T-cell (primary cell): ENCODE data around the gene SAT2. TPM values are rescaled to one million over a fixed set of nuclear protein-coding genes. Genes with fewer than 3 reads are reported as not detected.

ENCODE experiments used
- ATAC-seq, 4 experiments: fragments of 200-7000 bp in 3 of 4; fragments of 150-1000 bp in 1 of 4; cut with Tn5 transposase; replicated peaks in 1 of 4; 1 replicate in 3 of 4; 2 replicates in 1 of 4; pipeline ENCODE4 v1.10.0; 2021; ENCODE audit warnings: moderate library complexity in 3 of 4, mild to moderate bottlenecking in 2 of 4, moderate number of reproducible peaks in 1 of 4
- CTCF ChIA-PET, 2 donors: fragments of 300-600 bp; sonication (Branson Sonifier 250); formaldehyde crosslinking; loops; one replicate each; lab custom pipeline; 2022; ENCODE audit warnings: antibody characterized with exemption in 2 of 2; lab: Charles Lee
- POLR2A ChIA-PET, 2 donors: fragments of 300-600 bp; sonication (Branson Sonifier 250); formaldehyde crosslinking; loops; one replicate each; lab custom pipeline; 2022; ENCODE audit warnings: antibody characterized with exemption in 2 of 2; lab: Charles Lee
- DNase-seq, 35 experiments: peaks; one replicate each; pipeline versions ENCODE4 v3.0.0 to v3.0.0-alpha.2; 2013 to 2023
- H3K27ac ChIP-seq: one replicate; pipeline ENCODE4 v1.5.1; 2013; ENCODE audit warnings: low read length
- H3K27me3 ChIP-seq, 2 experiments: replicated peaks in 1 of 2; 1 replicate in 1 of 2; 2 replicates in 1 of 2; pipeline versions ENCODE4 v1.6.1 to v1.7.0; 2013; ENCODE audit warnings: low read length in 1 of 2, mixed read lengths in 1 of 2; ENCODE audit not compliant: control insufficient read depth in 2 of 2, insufficient read depth in 2 of 2; ENCODE audit errors: extremely low read depth in 1 of 2
- H3K36me3 ChIP-seq, 2 donors: 1 replicate in 1 of 2; 2 replicates in 1 of 2; pipeline versions ENCODE4 v1.6.1 to v1.7.0; 2013; ENCODE audit warnings: low read length in 1 of 2; ENCODE audit not compliant: control insufficient read depth in 2 of 2, insufficient read depth in 1 of 2; ENCODE audit errors: extremely low read depth in 1 of 2
- H3K4me1 ChIP-seq, 2 experiments: 1 replicate in 1 of 2; 2 replicates in 1 of 2; pipeline versions ENCODE4 v1.6.1 to v1.7.0; 2013; ENCODE audit warnings: low read length in 2 of 2, mixed read lengths in 1 of 2; ENCODE audit not compliant: insufficient read depth in 2 of 2, control insufficient read depth in 1 of 2; ENCODE audit errors: extremely low read depth in 1 of 2
- H3K4me3 ChIP-seq, 2 donors: 1 replicate in 1 of 2; 2 replicates in 1 of 2; pipeline versions ENCODE4 v1.5.1 to v1.7.0; 2013; ENCODE audit warnings: mild to moderate bottlenecking in 2 of 2, low read length in 1 of 2, moderate library complexity in 1 of 2; ENCODE audit not compliant: control insufficient read depth in 1 of 2; ENCODE audit errors: extremely low read depth in 1 of 2
- H3K9me3 ChIP-seq: 2 replicates; pipeline ENCODE4 v1.7.0; 2013
- H3K27ac Mint-ChIP-seq, 2 donors: one replicate each; pipeline ENCODE4 v1.8.0; 2020 to 2021; ENCODE audit warnings: mild to moderate bottlenecking in 2 of 2, mixed read lengths in 2 of 2
- H3K27me3 Mint-ChIP-seq, 2 donors: one replicate each; pipeline ENCODE4 v1.8.0; 2021 to 2022; ENCODE audit warnings: mixed read lengths in 2 of 2
- H3K36me3 Mint-ChIP-seq: one replicate; pipeline ENCODE4 v1.8.0; 2021; ENCODE audit warnings: mixed read lengths
- H3K4me1 Mint-ChIP-seq, 3 donors: one replicate each; pipeline ENCODE4 v1.8.0; 2020 to 2022; ENCODE audit warnings: mixed read lengths in 3 of 3, mild to moderate bottlenecking in 1 of 3
- H3K4me3 Mint-ChIP-seq, 3 donors: one replicate each; pipeline ENCODE4 v1.8.0; 2020 to 2022; ENCODE audit warnings: mild to moderate bottlenecking in 3 of 3, mixed read lengths in 3 of 3, moderate library complexity in 3 of 3
- H3K9me3 Mint-ChIP-seq, 3 donors: one replicate each; pipeline ENCODE4 v1.8.0; 2020 to 2022; ENCODE audit warnings: mixed read lengths in 3 of 3
- WGBS: methylation state at CpG from one replicate; pipeline ENCODE4 v1.1.5; 2013; ENCODE audit warnings: missing lambda C conversion rate; ENCODE audit not compliant: insufficient coverage; 5-methylcytosine and 5-hydroxymethylcytosine counted together
- total RNA-seq, 35 experiments: library from RNA in 6 of 35; stranded (reverse) in 6 of 35; fragments of 120-200 nt in 1 of 35; gene quantifications; one replicate each; pipeline versions ENCODE4 v1.2.1 to v1.2.4 and lab custom pipeline; 2013 to 2026

Gene SAT2
- total RNA-seq, 5 donors from 2014 or later (not counting 1 experiment from before 2014, with no cell fraction given) = 53.2 to 68.8 (median 58.5) TPM

DNA sequence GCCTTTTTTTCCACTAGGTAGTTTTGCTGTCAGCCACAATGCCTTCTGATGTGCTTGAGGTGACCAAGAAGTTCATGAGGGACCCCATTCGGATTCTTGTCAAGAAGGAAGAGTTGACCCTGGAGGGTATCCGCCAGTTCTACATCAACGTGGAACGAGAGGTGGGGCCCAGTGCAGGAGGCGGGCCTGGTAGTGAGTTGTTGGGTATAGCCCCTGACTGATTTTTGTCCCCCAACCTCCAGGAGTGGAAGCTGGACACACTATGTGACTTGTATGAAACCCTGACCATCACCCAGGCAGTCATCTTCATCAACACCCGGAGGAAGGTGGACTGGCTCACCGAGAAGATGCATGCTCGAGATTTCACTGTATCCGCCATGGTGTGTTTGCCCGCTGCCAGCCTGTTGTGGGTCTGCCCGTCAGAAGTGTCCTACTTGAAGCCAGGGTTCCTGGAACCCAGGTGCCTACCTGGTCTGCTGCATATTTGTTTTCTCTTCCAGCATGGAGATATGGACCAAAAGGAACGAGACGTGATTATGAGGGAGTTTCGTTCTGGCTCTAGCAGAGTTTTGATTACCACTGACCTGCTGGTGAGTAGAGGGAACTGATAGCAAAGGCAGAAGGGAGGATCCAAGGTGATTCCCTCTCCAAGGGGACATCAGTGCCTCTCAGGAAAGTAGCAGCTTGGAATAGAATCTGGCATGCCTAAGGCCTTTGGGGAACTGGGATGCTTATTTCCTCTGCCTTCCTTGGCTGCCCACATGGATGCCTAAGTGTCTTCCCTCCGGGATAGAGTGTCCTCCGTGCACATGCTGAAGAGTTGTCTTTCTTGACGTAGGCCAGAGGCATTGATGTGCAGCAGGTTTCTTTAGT is 50.1 kb downstream of the SAT2 start:
- Mint-ChIP-seq H3K36me3 (peaks cover 52% of the 10 kb centered on the region), H3K27me3 (no peaks in the 10 kb centered on the region), H3K27ac (peak overlapping the region in 1 of 2 donors; percentile 49), H3K4me3 (peak overlapping the region; percentile 31 to 37 (median 32)), H3K9me3 (no peaks in the 10 kb centered on the region), H3K4me1 (peaks cover 71 to 81% (median 81%) of the 10 kb centered on the region in 3 donors)
- DNase-seq (no peak), ATAC-seq (no peak)
- Histone ChIP-seq H3K36me3 (peaks cover 13 to 51% of the 10 kb centered on the region in 2 donors), H3K4me1 (peaks cover 28 to 65% of the 10 kb centered on the region in 2 experiments), H3K4me3 (no peak overlapping the region), H3K9me3 (no peaks in the 10 kb centered on the region), H3K27me3 (no peaks in the 10 kb centered on the region), H3K27ac (no peak overlapping the region)
- 89% methylated on average over 7 of the region's 17 CpGs for WGBS
- POLR2A ChIA-PET = interaction anchor here in 1 of 2 donors (0.6 kb wide), 1 partner anchor 143 kb away, joined by 9 read pairs; no protein-coding TSS in a partner anchor
- CTCF ChIA-PET = no interaction called here

- no peak overlapping the region for H3K27ac Mint-ChIP-seq
- peaks cover 72 to 81% (median 80%) of the 10 kb centered on the region in 3 donors for H3K4me1 Mint-ChIP-seq
- H3K36me3 ChIP-seq = peaks cover 13 to 52% of the 10 kb centered on the region in 2 donors
These were observed 51.1 kb downstream of the SAT2 start for GRCh38 chr17:7576432-7576937.

More at GRCh38 chr17:7576432-7576937, 51.1 kb downstream of the SAT2 start:
- ChIA-PET CTCF (interaction anchor here in 1 of 2 donors (0.6 kb wide), 1 partner anchor 11 kb away, joined by 3 read pairs; no protein-coding TSS in a partner anchor), POLR2A (no interaction called here)
- Mint-ChIP-seq H3K36me3 (peaks cover 52% of the 10 kb centered on the region), H3K9me3 (no peaks in the 10 kb centered on the region), H3K27me3 (no peaks in the 10 kb centered on the region), H3K4me3 (peak overlapping the region in 1 of 3 donors; percentile 32)
- Histone ChIP-seq H3K4me3 (no peak overlapping the region), H3K9me3 (no peaks in the 10 kb centered on the region), H3K27me3 (no peaks in the 10 kb centered on the region), H3K27ac (no peak overlapping the region), H3K4me1 (peaks cover 24 to 66% of the 10 kb centered on the region in 2 experiments)
- no peak for DNase-seq
- WGBS = 87% methylated on average over 13 of the region's 14 CpGs
- no peak for ATAC-seq

Other genes starting within 250 kb of the SAT2 start
- 10 to 100 TPM in 3 of 5 donors, 1 to 10 TPM in 2; 5.7 to 18.3 (median 16.0) TPM for gene TNK1, start 246.7 kb downstream of the SAT2 start, total RNA-seq
- gene PLSCR3, start 233.3 kb downstream of the SAT2 start, total RNA-seq = 100 to 1,000 TPM; 101 to 145 (median 140) TPM
- 10 to 100 TPM; 28.7 to 48.9 (median 45.6) TPM for gene TMEM256, start 223.7 kb downstream of the SAT2 start, total RNA-seq
- gene NLGN2, start 220.0 kb downstream of the SAT2 start, total RNA-seq = 1 to 10 TPM; 6.8 to 8.9 (median 8.4) TPM
- not detected for gene SPEM1, start 207.5 kb downstream of the SAT2 start, total RNA-seq
- not detected for gene SPEM2, start 202.2 kb downstream of the SAT2 start, total RNA-seq
- not detected for gene SPEM3, start 199.0 kb downstream of the SAT2 start, total RNA-seq
- 10 to 100 TPM in 3 of 5 donors, 1 to 10 TPM in 2; 8.8 to 26.9 (median 23.5) TPM for gene TMEM102, start 192.4 kb downstream of the SAT2 start, total RNA-seq
- 1 to 10 TPM; 2.4 to 4.2 (median 3.3) TPM for gene FGF11, start 188.3 kb downstream of the SAT2 start, total RNA-seq
- 10 to 100 TPM in 3 of 5 donors, 1 to 10 TPM in 2; 6.6 to 12.0 (median 11.0) TPM for gene CHRNB1, start 182.8 kb downstream of the SAT2 start, total RNA-seq
- 10 to 100 TPM; 64.0 to 86.6 (median 82.7) TPM for gene ZBTB4, start 148.2 kb downstream of the SAT2 start, total RNA-seq
- gene SLC35G6, start 146.4 kb downstream of the SAT2 start, total RNA-seq = not detected
- gene POLR2A, start 143.5 kb downstream of the SAT2 start, total RNA-seq = 100 to 1,000 TPM; 198 to 444 (median 212) TPM
- 10 to 100 TPM; 38.3 to 72.8 (median 61.4) TPM for gene TNFSF12, start 78.8 kb downstream of the SAT2 start, total RNA-seq
- 1 to 10 TPM; 1.3 to 5.6 (median 4.6) TPM for gene TNFSF13, start 69.1 kb downstream of the SAT2 start, total RNA-seq
- gene SENP3, start 65.9 kb downstream of the SAT2 start, total RNA-seq = 10 to 100 TPM; 38.7 to 43.3 (median 42.6) TPM
- 1 to 10 TPM in 3 of 5 donors, not detected in 2; 4.4 to 7.0 (median 5.5) TPM for gene CD68, start 48.2 kb downstream of the SAT2 start, total RNA-seq
- gene MPDU1, start 44.0 kb downstream of the SAT2 start, total RNA-seq = 10 to 100 TPM; 27.0 to 31.4 (median 28.6) TPM
- 1 to 10 TPM in 2 of 5 donors, under 1 TPM in 1, not detected in 2; 0.70 to 1.2 (median 1.1) TPM for gene SOX15, start 37.7 kb downstream of the SAT2 start, total RNA-seq
- gene FXR2, start 12.9 kb downstream of the SAT2 start, total RNA-seq = 10 to 100 TPM; 25.4 to 44.7 (median 40.5) TPM
- gene SHBG, start 2.3 kb upstream of the SAT2 start, total RNA-seq = not detected
- gene ATP1B2, start 23.1 kb upstream of the SAT2 start, total RNA-seq = under 1 TPM in 4 of 5 donors, not detected in 1; 0.07 to 0.57 (median 0.43) TPM
- 100 to 1,000 TPM in 2 of 5 donors, 10 to 100 TPM in 3; 65.1 to 108 (median 93.5) TPM for gene TP53, start 59.7 kb upstream of the SAT2 start, total RNA-seq
- 10 to 100 TPM in 3 of 5 donors, 1 to 10 TPM in 2; 8.0 to 14.6 (median 13.1) TPM for gene WRAP53, start 60.7 kb upstream of the SAT2 start, total RNA-seq
- under 1 TPM in 3 of 5 donors, not detected in 2; 0.07 to 0.19 (median 0.18) TPM for gene EFNB3, start 77.4 kb upstream of the SAT2 start, total RNA-seq
- gene DNAH2, start 89.9 kb upstream of the SAT2 start, total RNA-seq = not detected
- gene KDM6B, start 206.4 kb upstream of the SAT2 start, total RNA-seq = 100 to 1,000 TPM in 3 of 5 donors, 10 to 100 TPM in 2; 87.3 to 180 (median 108) TPM
- 10 to 100 TPM in 2 of 5 donors, 1 to 10 TPM in 3; 5.8 to 27.1 (median 8.4) TPM for gene TMEM88, start 227.2 kb upstream of the SAT2 start, total RNA-seq
- 10 to 100 TPM; 15.8 to 40.6 (median 33.6) TPM for gene NAA38, start 229.7 kb upstream of the SAT2 start, total RNA-seq
- gene CYB5D1, start 230.2 kb upstream of the SAT2 start, total RNA-seq = 10 to 100 TPM in 2 of 5 donors, 1 to 10 TPM in 3; 5.5 to 12.4 (median 8.4) TPM